ENCODE results near the gene TSPAN9. TPM values are rescaled to one million over a fixed set of nuclear protein-coding genes. Genes with fewer than 3 reads are reported as not detected.

TSPAN9 gene
- total RNA-seq, 6 donors from 2014 or later, result 25.2 to 62.9 (median 44.2) TPM

DNA sequence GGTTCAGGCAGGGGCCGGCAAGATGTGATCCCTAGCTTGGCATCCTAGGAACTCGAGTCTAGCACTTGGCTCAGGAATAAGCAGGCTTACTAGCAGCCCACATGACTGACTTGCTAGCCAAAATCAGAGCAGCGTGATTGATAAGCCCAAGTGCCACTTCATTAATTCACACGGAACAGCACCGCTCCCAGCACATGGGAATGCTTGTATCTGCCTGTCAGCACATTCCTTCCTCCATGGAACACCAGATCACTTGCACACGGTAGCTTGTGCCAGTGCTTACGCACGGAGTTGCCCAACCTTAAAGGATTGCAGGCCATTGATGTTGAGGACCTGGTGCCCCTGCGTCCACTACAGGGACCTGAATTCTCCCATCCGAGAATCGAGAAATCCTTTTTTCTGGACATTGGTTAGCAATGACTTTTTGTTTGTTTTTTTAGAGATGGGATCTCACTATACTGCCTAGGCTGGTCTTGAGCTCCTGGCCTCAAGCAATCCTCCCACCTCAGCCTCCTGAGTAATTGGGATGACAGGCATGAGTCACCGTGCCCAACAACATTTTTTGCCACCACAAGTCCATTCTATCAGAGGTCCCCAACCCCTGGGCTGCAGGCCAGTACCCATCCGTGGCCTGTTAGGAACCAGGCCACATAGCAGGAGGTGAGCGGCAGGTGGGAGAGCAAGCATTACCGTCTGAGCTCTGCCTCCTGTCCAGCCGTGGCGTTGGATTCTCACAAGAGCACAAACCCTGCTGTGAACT is 30.6 kb upstream of the TSPAN9 start:
- peak; percentile 64 to 66 for TF ChIP-seq POLR2AphosphoS5 (IDR thresholded peaks at IDR 0.05)
- TF ChIP-seq POLR2A (IDR thresholded peaks at IDR 0.05), result no peak
- peak in 1 of 4 donors; percentile 79 for TF ChIP-seq EP300 (IDR thresholded peaks at IDR 0.05)
- Histone ChIP-seq H3K4me1 (peaks cover 0 to 18% (median 11%) of the 10 kb centered on the region in 4 donors), H3K27me3 (no peaks in the 10 kb centered on the region), H3K9me3 (no peaks in the 10 kb centered on the region), H3K4me3 (no peak overlapping the region), H3K27ac (peak overlapping the region in 2 of 4 donors; percentile 11 to 39), H3K36me3 (peaks cover 0 to 14% (median 0%) of the 10 kb centered on the region in 4 donors)
- DNase-seq, result peak in 1 of 2 donors; percentile 75
- ATAC-seq (ENCODE audit: low FRiP score in 2 of 2), result peak in 1 of 2 donors; percentile 79
- 67 to 68% methylated on average over 15 to 17 of the region's 17 CpGs for WGBS, 2 donors

- WGBS, 2 donors, result 47 to 56% methylated on average over 8 of the region's 8 CpGs
- Histone ChIP-seq H3K4me3 (no peak overlapping the region), H3K4me1 (peaks cover 0 to 18% (median 11%) of the 10 kb centered on the region in 4 donors), H3K27me3 (no peaks in the 10 kb centered on the region), H3K27ac (no peak overlapping the region), H3K9me3 (no peaks in the 10 kb centered on the region), H3K36me3 (peaks cover 0 to 7% (median 0%) of the 10 kb centered on the region in 4 donors)
- ATAC-seq (ENCODE audit: low FRiP score in 2 of 2) (no peak), DNase-seq (peak in 1 of 2 donors; percentile 47)
- TF ChIP-seq CTCF (IDR thresholded peaks at IDR 0.05) (no peak), POLR2AphosphoS5 (IDR thresholded peaks at IDR 0.05) (no peak), POLR2A (IDR thresholded peaks at IDR 0.05) (no peak), EP300 (IDR thresholded peaks at IDR 0.05) (no peak)
Measured at GRCh38 chr12:3047961-3048360, 29.2 kb upstream of the TSPAN9 start.

DNA sequence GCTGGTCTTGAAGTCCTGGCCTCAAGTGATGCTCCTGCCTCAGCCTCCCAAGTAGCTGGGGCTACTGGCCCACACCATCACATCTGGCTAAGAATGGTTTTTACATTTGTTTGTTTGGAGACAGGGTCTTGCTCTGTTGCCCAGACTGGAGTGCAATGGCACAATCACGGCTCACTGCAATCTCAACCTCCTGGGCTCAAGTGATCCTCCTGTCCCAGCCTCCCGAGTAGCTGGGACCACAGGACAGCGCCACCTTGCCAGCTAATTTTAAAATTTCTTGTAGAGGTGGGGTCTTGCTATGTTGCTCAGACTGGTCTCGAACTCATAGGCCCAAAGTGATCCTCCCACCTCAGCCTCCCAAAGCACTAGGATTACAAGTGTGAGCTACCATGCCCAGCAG is 28.6 kb upstream of the TSPAN9 start:
- TF ChIP-seq POLR2AphosphoS5 (IDR thresholded peaks at IDR 0.05) (no peak), POLR2A (IDR thresholded peaks at IDR 0.05) (no peak), EP300 (IDR thresholded peaks at IDR 0.05) (no peak), CTCF (IDR thresholded peaks at IDR 0.05) (no peak)
- Histone ChIP-seq H3K36me3 (peaks cover 0 to 7% (median 0%) of the 10 kb centered on the region in 4 donors), H3K4me1 (peaks cover 0 to 18% (median 11%) of the 10 kb centered on the region in 4 donors), H3K27me3 (no peaks in the 10 kb centered on the region), H3K9me3 (no peaks in the 10 kb centered on the region), H3K27ac (no peak overlapping the region), H3K4me3 (no peak overlapping the region)
- ATAC-seq (ENCODE audit: low FRiP score in 2 of 2), result no peak
- DNase-seq, result no peak
- WGBS, 2 donors, result 83 to 98% methylated on average over 2 to 4 of the region's 4 CpGs

GRCh38 chr12:3049176-3049575 is 28.0 kb upstream of the TSPAN9 start:
- peaks cover 0 to 18% (median 11%) of the 10 kb centered on the region in 4 donors for H3K4me1 ChIP-seq
- ATAC-seq (ENCODE audit: low FRiP score in 2 of 2), result no peak
- TF ChIP-seq CTCF (IDR thresholded peaks at IDR 0.05) (no peak), POLR2A (IDR thresholded peaks at IDR 0.05) (no peak), EP300 (IDR thresholded peaks at IDR 0.05) (no peak), POLR2AphosphoS5 (IDR thresholded peaks at IDR 0.05) (no peak)
- H3K27ac ChIP-seq, result no peak overlapping the region
- no peak overlapping the region for H3K4me3 ChIP-seq
- no peak for DNase-seq
- WGBS, 2 donors, result 66 to 75% methylated on average over 9 of the region's 9 CpGs
- peaks cover 0 to 2% (median 0%) of the 10 kb centered on the region in 4 donors for H3K36me3 ChIP-seq
- H3K9me3 ChIP-seq, result no peaks in the 10 kb centered on the region
- no peaks in the 10 kb centered on the region for H3K27me3 ChIP-seq

GRCh38 chr12:3049611-3050249 is 27.4 kb upstream of the TSPAN9 start:
- Histone ChIP-seq H3K9me3 (no peaks in the 10 kb centered on the region), H3K4me3 (no peak overlapping the region), H3K27ac (no peak overlapping the region), H3K36me3 (no peaks in the 10 kb centered on the region), H3K27me3 (no peaks in the 10 kb centered on the region), H3K4me1 (peaks cover 0 to 18% (median 11%) of the 10 kb centered on the region in 4 donors)
- no peak for TF ChIP-seq POLR2AphosphoS5 (IDR thresholded peaks at IDR 0.05)
- no peak for TF ChIP-seq POLR2A (IDR thresholded peaks at IDR 0.05)
- TF ChIP-seq CTCF (IDR thresholded peaks at IDR 0.05), result no peak
- no peak for TF ChIP-seq EP300 (IDR thresholded peaks at IDR 0.05)
- 50 to 68% methylated on average over 11 of the region's 11 CpGs for WGBS, 2 donors
- DNase-seq, result no peak
- ATAC-seq (ENCODE audit: low FRiP score in 2 of 2), result no peak
